Measurements from ENCODE around the gene CCDC141. TPM values are rescaled to one million over a fixed set of nuclear protein-coding genes. Genes with fewer than 3 reads are reported as not detected.

CCDC141 gene
- total and polyA plus RNA-seq, 2 donors (not counting 3 experiments of a cell fraction or from before 2014, with no cell fraction given), result not detected

DNA sequence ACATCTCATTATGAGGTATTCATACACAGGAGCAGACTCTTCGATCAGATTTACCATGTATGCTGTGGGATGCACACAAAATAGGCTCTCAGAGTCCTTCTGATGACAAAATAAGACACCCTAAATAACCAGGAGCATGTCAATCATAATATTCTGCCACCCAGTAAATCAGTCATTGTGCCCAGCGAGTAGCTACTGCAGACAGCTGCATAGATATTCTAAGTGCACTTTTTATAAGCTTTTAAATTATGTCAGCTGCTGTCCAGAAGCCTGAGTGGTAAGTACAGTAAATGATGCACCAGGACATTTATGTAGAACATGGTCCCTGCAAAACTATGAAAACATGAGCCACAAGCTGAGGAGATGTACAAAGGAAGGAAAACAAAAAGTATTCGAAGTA is 102.9 kb downstream of the CCDC141 start:
- DNase-seq (ENCODE audit: low read depth, low spot score) (no peak), FAIRE-seq (no peak)
- BruUV-seq (replicated peaks), result no TSS peak
- no peaks in the 10 kb centered on the region for H3K36me3 ChIP-seq (ENCODE audit: control insufficient read depth in 2 of 2, extremely low read depth in 1 of 2, insufficient read depth in 2 of 2, low read length in 2 of 2)
- H3K27ac ChIP-seq (ENCODE audit: insufficient read depth, low read depth, low read length), result no peak overlapping the region
- H3K9ac ChIP-seq (replicated peaks; ENCODE audit: extremely low read depth, insufficient read depth, low read length), result no peak overlapping the region
- no peak overlapping the region for H3K4me2 ChIP-seq (ENCODE audit: insufficient read depth, low read length)
- ChIA-PET POLR2A (no interaction called here), CTCF (interaction anchor here (1.2 to 2.0 kb wide), 2 partner anchors 10 to 185 kb away, joined by 4 to 5 read pairs; no protein-coding TSS in a partner anchor)
- no peaks in the 10 kb centered on the region for H3K27me3 ChIP-seq (ENCODE audit: control insufficient read depth in 2 of 2, insufficient read depth in 2 of 2, low read length in 2 of 2)
- H3K4me3 ChIP-seq (replicated peaks in 1 of 3; ENCODE audit: insufficient read depth in 1 of 3, low read depth in 1 of 3, low read length in 3 of 3), result no peak overlapping the region
- no peaks in the 10 kb centered on the region for H3K9me1 ChIP-seq (replicated peaks; ENCODE audit: control insufficient read depth, extremely low read depth, insufficient read depth, low read length)
- H2AFZ ChIP-seq (ENCODE audit: low read depth, low read length), result no peak overlapping the region
- H4K20me1 ChIP-seq (replicated peaks; ENCODE audit: control insufficient read depth, extremely low read depth, insufficient read depth, low read length), result no peaks in the 10 kb centered on the region
- H3K79me2 ChIP-seq (ENCODE audit: control insufficient read depth, insufficient read depth, low read length), result no peaks in the 10 kb centered on the region
- dilution Hi-C loops (cut with MboI; ENCODE audit: extremely low pct_ligation_motif_present, low sequenced_read_pairs) (no loop called here), intact Hi-C loops (cut with micrococcal nuclease) (no loop called here)
- H3K9me3 ChIP-seq (replicated peaks; ENCODE audit: control insufficient read depth, insufficient read depth, low read length), result no peaks in the 10 kb centered on the region
- no peaks in the 10 kb centered on the region for H3K4me1 ChIP-seq (ENCODE audit: control insufficient read depth, extremely low read depth, insufficient read depth, low read length)
- TF ChIP-seq MYC (IDR thresholded peaks at IDR 0.05; ENCODE audit: low read depth, low read length) (no peak), POLR2AphosphoS5 (IDR thresholded peaks at IDR 0.05; ENCODE audit: insufficient read depth, low read depth, low read length) (no peak), JUN (IDR thresholded peaks at IDR 0.05; ENCODE audit: borderline replicate concordance, insufficient read depth, insufficient read length, low read depth) (no peak), GATA2 (IDR thresholded peaks at IDR 0.05; ENCODE audit: insufficient read depth, insufficient read length, low read depth, low read length) (no peak), POLR2A (IDR thresholded peaks at IDR 0.05; ENCODE audit: low read depth, low read length) (no peak), EZH2 (IDR thresholded peaks at IDR 0.05; ENCODE audit: borderline replicate concordance, low read depth, low read length, severe bottlenecking) (no peak), FOS (IDR thresholded peaks at IDR 0.05; ENCODE audit: borderline replicate concordance, insufficient read depth, low read length) (no peak)
- TF ChIP-seq, protein P1, sequence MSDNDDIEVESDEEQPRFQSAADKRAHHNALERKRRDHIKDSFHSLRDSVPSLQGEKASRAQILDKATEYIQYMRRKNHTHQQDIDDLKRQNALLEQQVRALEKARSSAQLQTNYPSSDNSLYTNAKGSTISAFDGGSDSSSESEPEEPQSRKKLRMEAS (IDR thresholded peaks at IDR 0.05; ENCODE audit: insufficient read depth, insufficient read length), result no peak
- TF ChIP-seq, protein P2, sequence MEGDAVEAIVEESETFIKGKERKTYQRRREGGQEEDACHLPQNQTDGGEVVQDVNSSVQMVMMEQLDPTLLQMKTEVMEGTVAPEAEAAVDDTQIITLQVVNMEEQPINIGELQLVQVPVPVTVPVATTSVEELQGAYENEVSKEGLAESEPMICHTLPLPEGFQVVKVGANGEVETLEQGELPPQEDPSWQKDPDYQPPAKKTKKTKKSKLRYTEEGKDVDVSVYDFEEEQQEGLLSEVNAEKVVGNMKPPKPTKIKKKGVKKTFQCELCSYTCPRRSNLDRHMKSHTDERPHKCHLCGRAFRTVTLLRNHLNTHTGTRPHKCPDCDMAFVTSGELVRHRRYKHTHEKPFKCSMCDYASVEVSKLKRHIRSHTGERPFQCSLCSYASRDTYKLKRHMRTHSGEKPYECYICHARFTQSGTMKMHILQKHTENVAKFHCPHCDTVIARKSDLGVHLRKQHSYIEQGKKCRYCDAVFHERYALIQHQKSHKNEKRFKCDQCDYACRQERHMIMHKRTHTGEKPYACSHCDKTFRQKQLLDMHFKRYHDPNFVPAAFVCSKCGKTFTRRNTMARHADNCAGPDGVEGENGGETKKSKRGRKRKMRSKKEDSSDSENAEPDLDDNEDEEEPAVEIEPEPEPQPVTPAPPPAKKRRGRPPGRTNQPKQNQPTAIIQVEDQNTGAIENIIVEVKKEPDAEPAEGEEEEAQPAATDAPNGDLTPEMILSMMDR (IDR thresholded peaks at IDR 0.05; ENCODE audit: extremely low read depth in 1 of 2, insufficient read depth in 1 of 2, low read depth in 1 of 2, low read length in 2 of 2), result no peak

Measured in endothelial cell of umbilical vein (primary cell).